K562 (cell line): ENCODE data around the gene CCP110. TPM values are rescaled to one million over a fixed set of nuclear protein-coding genes. Genes with fewer than 3 reads are reported as not detected.

Experiments
- ATF6 ChIP-seq: sonication (generic); formaldehyde crosslinking; IDR thresholded peaks from 2 replicates; pipeline ENCODE4 v1.4.0; 2020; ENCODE audit warnings: mild to moderate bottlenecking, missing genetic modification reagents
- DPF2 ChIP-seq: fragments of 450-650 bp; IDR thresholded peaks from 2 replicates; pipeline ENCODE4 v1.6.1; 2016
- E2F4 ChIP-seq: sonication (generic); formaldehyde crosslinking; IDR thresholded peaks from 2 replicates; pipeline ENCODE4 v1.8.0; 2022; ENCODE audit warnings: mild to moderate bottlenecking, low read depth, missing genetic modification reagents
- EP300 ChIP-seq: IDR thresholded peaks from 2 replicates; pipeline ENCODE4 v1.6.1; 2012; ENCODE audit warnings: low read length, improper control_type of control experiment
- ETV1 ChIP-seq: fragments of 450-650 bp; conservative IDR thresholded peaks from 2 replicates; pipeline ENCODE4 v1.6.1; 2016; ENCODE audit warnings: missing genetic modification characterization, control low read depth, low read depth, missing compliant biosample characterization
- GTF2F1 ChIP-seq: IDR thresholded peaks from 2 replicates; pipeline ENCODE4 v1.6.1; 2011; ENCODE audit warnings: low read depth, low read length, improper control_type of control experiment
- HMG20A ChIP-seq: fragments of 450-650 bp; formaldehyde crosslinking; conservative IDR thresholded peaks from 2 replicates; pipeline ENCODE4 v1.4.0; 2020; ENCODE audit warnings: mild to moderate bottlenecking, mixed read lengths
- KDM5B ChIP-seq: fragments of 200-600 bp; sonication (generic); IDR thresholded peaks from 2 replicates; pipeline ENCODE4 v1.6.1; 2012; ENCODE audit warnings: low read depth, mild to moderate bottlenecking, moderate library complexity, low read length, control low read depth, inconsistent platforms; ENCODE audit not compliant: insufficient replicate concordance
- MCM7 ChIP-seq, 2 experiments: fragments of 450-650 bp; IDR thresholded peaks; 2 replicates each; pipeline ENCODE4 v1.6.1; 2016 to 2018
- MNT ChIP-seq, 2 experiments: fragments of 450-650 bp; conservative IDR thresholded peaks; 2 replicates each; pipeline ENCODE4 v1.6.1; 2017; ENCODE audit warnings: mild to moderate bottlenecking in 2 of 2, moderate library complexity in 2 of 2
- POLR2A ChIP-seq: fragments of 450-650 bp; conservative IDR thresholded peaks from 2 replicates; pipeline ENCODE4 v1.6.1; 2016
- POU5F1 ChIP-seq: fragments of 150-350 bp; IDR thresholded peaks from 2 replicates; pipeline ENCODE4 v1.6.1; 2014; ENCODE audit warnings: borderline replicate concordance, low read length, low read depth, mild to moderate bottlenecking; ENCODE audit not compliant: partially characterized antibody
- RBBP5 ChIP-seq: fragments of 200-600 bp; sonication (generic); IDR thresholded peaks from 2 replicates; pipeline ENCODE4 v1.6.1; 2012; ENCODE audit warnings: borderline replicate concordance, mild to moderate bottlenecking, low read length, control low read depth, inconsistent platforms; ENCODE audit not compliant: insufficient read depth, poor library complexity, severe bottlenecking
- RBFOX2 ChIP-seq: fragments of 200-400 bp; formaldehyde crosslinking; IDR thresholded peaks from 2 replicates; pipeline ENCODE4 v1.6.1; 2017; ENCODE audit warnings: low read depth, mild to moderate bottlenecking, low read length, moderate library complexity
- RCOR1 ChIP-seq, 2 experiments: IDR thresholded peaks; 2 replicates each; pipeline ENCODE4 v1.6.1; 2012; ENCODE audit warnings: low read depth in 2 of 2, low read length in 2 of 2, borderline replicate concordance in 1 of 2, improper control_type of control experiment in 1 of 2
- SPI1 ChIP-seq: IDR thresholded peaks from 2 replicates; pipeline ENCODE4 v1.6.1; 2011; ENCODE audit warnings: low read depth, low read length, control low read depth, borderline replicate concordance
- U2AF1 ChIP-seq: fragments of 200-400 bp; formaldehyde crosslinking; optimal IDR thresholded peaks from 2 replicates; pipeline ENCODE3; 2017; ENCODE audit warnings: mild to moderate bottlenecking, low read depth, low read length, moderate library complexity
- YBX1 ChIP-seq: fragments of 450-650 bp; IDR thresholded peaks from 2 replicates; pipeline ENCODE4 v1.7.1; 2016; ENCODE audit warnings: mild to moderate bottlenecking
- ZC3H4 ChIP-seq: sonication (generic); formaldehyde crosslinking; IDR thresholded peaks from 2 replicates; pipeline ENCODE4 v1.9.0; 2021; ENCODE audit warnings: missing genetic modification reagents, borderline replicate concordance
- ZNF592 ChIP-seq: fragments of 450-650 bp; IDR thresholded peaks from 2 replicates; pipeline ENCODE4 v1.6.1; 2017; ENCODE audit warnings: antibody characterized with exemption, mild to moderate bottlenecking
- polyA plus RNA-seq, 8 experiments: library from polyadenylated mRNA; depleted of rRNA in 4 of 8; stranded (reverse) in 5 of 8; unstranded in 3 of 8; fragments of >200 nt; fragmentation: Nextera tagmentation in 2 of 8; fragmentation: Illumina TruSeq in 1 of 8; extraction: Ambion mirVana in 2 of 8; extraction: Trizol in 1 of 8; gene quantifications; 2 replicates each; pipeline versions ENCODE4 v1.2.1 to v1.2.3, GENCODE V29; 2011 to 2014; ENCODE audit warnings: inconsistent platforms in 1 of 8, missing spikeins in 1 of 8
- total RNA-seq, 7 experiments: library from RNA; depleted of rRNA in 6 of 7; stranded (reverse); fragments of >200 nt in 6 of 7; fragmentation: Illumina TruSeq in 2 of 7; extraction: Trizol in 2 of 7; gene quantifications; 2 replicates each; pipeline versions ENCODE4 v1.2.1 to v1.2.3, GENCODE V29; 2011 to 2021; ENCODE audit warnings: low replicate concordance in 1 of 7

The CCP110 gene
- total and polyA plus RNA-seq, 9 of the 15 experiments (the other 6 are each of a cell fraction or from before 2014, with no cell fraction given): 3.5 to 16.1 (median 12.1) TPM

GRCh38 chr16:19488213-19488640 lies 35.5 kb upstream of the CCP110 start (continued):
- 0 out of 4 replicates have a peak, but pooled peaks of 1 of the 2 experiments have one; percentile 18 for TF ChIP-seq MNT (conservative IDR thresholded peaks at IDR 0.05)
- TF ChIP-seq RBBP5: peak; percentile 59
- peak; percentile 76 for TF ChIP-seq SPI1
- 0 out of 2 replicates have a peak, but pooled peaks have one; percentile 59 for TF ChIP-seq DPF2
- no peak for TF ChIP-seq GTF2F1
- no peak for TF ChIP-seq ATF6
- no peak for TF ChIP-seq HMG20A (CRISPR knock-in tag)
- 0 out of 2 replicates have a peak, but pooled peaks have one; percentile 1 for TF ChIP-seq ZNF592
- no peak for TF ChIP-seq U2AF1
- TF ChIP-seq RBFOX2: 0 out of 2 replicates have a peak, but pooled peaks have one; percentile 30
- TF ChIP-seq EP300: 0 out of 2 replicates have a peak, but pooled peaks have one; percentile 25
- TF ChIP-seq ZC3H4 (CRISPR knock-in tag): no peak
- TF ChIP-seq POU5F1: no peak
- TF ChIP-seq POLR2A: peak; percentile 60
- TF ChIP-seq MCM7 (IDR thresholded peaks at IDR 0.05): no peak
- peak; percentile 25 for TF ChIP-seq KDM5B
- peak; percentile 27; the same call in 1 of the 2 replicates for TF ChIP-seq E2F4 (CRISPR knock-in tag)
- no peak for TF ChIP-seq ETV1 (tag)
- TF ChIP-seq RCOR1 (IDR thresholded peaks at IDR 0.05; ENCODE audit: borderline replicate concordance in 1 of 2, low read depth in 2 of 2, low read length in 2 of 2): 0 out of 4 replicates have a peak, but pooled peaks of 1 of the 2 experiments have one; percentile 11
- no peak for TF ChIP-seq YBX1
- TF ChIP-seq, all 486 proteins: peak for 22
